ENCODE measurements around the gene DDX17. TPM values are rescaled to one million over a fixed set of nuclear protein-coding genes. Genes with fewer than 3 reads are reported as not detected.
A peak's percentile ranks its signal among the peaks of the same experiment; 100 is the strongest.

The DDX17 gene
- total RNA-seq, 1 donor from 2014 or later = 530 TPM

- no peak for TF ChIP-seq CTCF (IDR thresholded peaks at IDR 0.05; ENCODE audit: partially characterized antibody, unreplicated experiment)
- H3K4me1 Mint-ChIP-seq (ENCODE audit: low read depth, unreplicated experiment) = no peaks in the 10 kb centered on the region
- no peak overlapping the region for H3K4me3 Mint-ChIP-seq (ENCODE audit: unreplicated experiment)
- no peak for DNase-seq
- no peaks in the 10 kb centered on the region for H3K9me3 Mint-ChIP-seq (ENCODE audit: unreplicated experiment)
- no peak overlapping the region for H3K27ac Mint-ChIP-seq (ENCODE audit: unreplicated experiment)
- peaks cover 12% of the 10 kb centered on the region for H3K27me3 Mint-ChIP-seq (ENCODE audit: unreplicated experiment)
- H3K36me3 Mint-ChIP-seq (ENCODE audit: unreplicated experiment) = no peaks in the 10 kb centered on the region
Observed at GRCh38 chr22:38469306-38469781, 36.8 kb downstream of the DDX17 start.

GRCh38 chr22:38468443-38469305 lies 37.4 kb downstream of the DDX17 start:
- Mint-ChIP-seq H3K27me3 (ENCODE audit: unreplicated experiment) (peaks cover 12% of the 10 kb centered on the region), H3K4me3 (ENCODE audit: unreplicated experiment) (peak overlapping the region; percentile 49), H3K36me3 (ENCODE audit: unreplicated experiment) (no peaks in the 10 kb centered on the region), H3K4me1 (ENCODE audit: low read depth, unreplicated experiment) (peaks cover 2% of the 10 kb centered on the region), H3K27ac (ENCODE audit: unreplicated experiment) (no peak overlapping the region), H3K9me3 (ENCODE audit: unreplicated experiment) (no peaks in the 10 kb centered on the region)
- TF ChIP-seq CTCF (IDR thresholded peaks at IDR 0.05; ENCODE audit: partially characterized antibody, unreplicated experiment) = peak; percentile 30
- no peak for DNase-seq

GRCh38 chr22:38467904-38468442 lies 38.1 kb downstream of the DDX17 start, which contains the start of gene KDELR3:
TSS of gene KDELR3 (plus strand) at chr22:38468096. CDS start at chr22:38468234, 138 bp downstream.
- peaks cover 9% of the 10 kb centered on the region for H3K4me1 Mint-ChIP-seq (ENCODE audit: low read depth, unreplicated experiment)
- H3K27me3 Mint-ChIP-seq (ENCODE audit: unreplicated experiment) = peaks cover 12% of the 10 kb centered on the region
- H3K27ac Mint-ChIP-seq (ENCODE audit: unreplicated experiment) = no peak within 1 kb of the TSS

GRCh38 chr22:38467438-38467903 lies 38.6 kb downstream of the DDX17 start:
- no peaks in the 10 kb centered on the region for H3K9me3 Mint-ChIP-seq (ENCODE audit: unreplicated experiment)
- peaks cover 12% of the 10 kb centered on the region for H3K27me3 Mint-ChIP-seq (ENCODE audit: unreplicated experiment)
- H3K4me1 Mint-ChIP-seq (ENCODE audit: low read depth, unreplicated experiment) = peaks cover 10% of the 10 kb centered on the region
- no peak overlapping the region for H3K27ac Mint-ChIP-seq (ENCODE audit: unreplicated experiment)
- H3K36me3 Mint-ChIP-seq (ENCODE audit: unreplicated experiment) = no peaks in the 10 kb centered on the region
- peak overlapping the region; percentile 64 for H3K4me3 Mint-ChIP-seq (ENCODE audit: unreplicated experiment)
- no peak for DNase-seq
- no peak for TF ChIP-seq CTCF (IDR thresholded peaks at IDR 0.05; ENCODE audit: partially characterized antibody, unreplicated experiment)

More at GRCh38 chr22:38467904-38468442, 38.1 kb downstream of the DDX17 start, which contains the start of gene KDELR3:
- TF ChIP-seq CTCF (IDR thresholded peaks at IDR 0.05; ENCODE audit: partially characterized antibody, unreplicated experiment) = no peak
- peak within 1 kb of the TSS; percentile 64 for H3K4me3 Mint-ChIP-seq (ENCODE audit: unreplicated experiment)
- no peaks in the 10 kb centered on the region for H3K36me3 Mint-ChIP-seq (ENCODE audit: unreplicated experiment)
- H3K9me3 Mint-ChIP-seq (ENCODE audit: unreplicated experiment) = no peaks in the 10 kb centered on the region
- no peak for DNase-seq

Data from glutamatergic neuron (in vitro differentiated cells).